ENCODE data around the gene ARHGAP24. TPM values are rescaled to one million over a fixed set of nuclear protein-coding genes. Genes with fewer than 3 reads are reported as not detected.

ARHGAP24 gene
- total RNA-seq, 1 experiment from 2014 or later: 1.3 TPM

GRCh38 chr4:85696661-85697060, 221.7 kb downstream of the ARHGAP24 start (continued):
- TF ChIP-seq REST (IDR thresholded peaks at IDR 0.05; ENCODE audit: low read depth) (no peak), FOSL1 (IDR thresholded peaks at IDR 0.05; ENCODE audit: low read depth) (no peak), TCF7L2 (IDR thresholded peaks at IDR 0.05; ENCODE audit: borderline replicate concordance, extremely low read depth, insufficient read depth, insufficient read length) (no peak)

GRCh38 chr4:85697854-85698253, 222.9 kb downstream of the ARHGAP24 start:
- no peak overlapping the region for H2AFZ ChIP-seq (ENCODE audit: low read depth, low read length, poor library complexity, severe bottlenecking)
- ChIA-PET CTCF (no interaction called here), POLR2A (no interaction called here), RAD21 (ENCODE audit: low non-redundant PET in 1 of 2, low total read pairs in 2 of 2, uncharacterized antibody in 2 of 2, unreplicated experiment in 2 of 2) (no interaction called here)
- H3K4me2 ChIP-seq (ENCODE audit: low read length): no peak overlapping the region
- no peaks in the 10 kb centered on the region for H3K36me3 ChIP-seq (ENCODE audit: control insufficient read depth in 1 of 2, insufficient read depth in 2 of 2, low read length in 2 of 2)
- intact Hi-C loops (cut with micrococcal nuclease): no loop called here
- H3K4me3 ChIP-seq (replicated peaks in 1 of 2; ENCODE audit: low read depth in 1 of 2, low read length in 2 of 2): no peak overlapping the region
- H3K27ac ChIP-seq (ENCODE audit: low read depth, low read length): no peak overlapping the region
- H4K20me1 ChIP-seq (ENCODE audit: insufficient read depth): no peaks in the 10 kb centered on the region
- H3K4me1 ChIP-seq (ENCODE audit: control insufficient read depth in 1 of 2, insufficient read depth in 2 of 2, low read length in 2 of 2): no peaks in the 10 kb centered on the region
- no peaks in the 10 kb centered on the region for H3K9me3 ChIP-seq (ENCODE audit: control insufficient read depth in 1 of 2, insufficient read depth in 1 of 2, low read depth in 1 of 2, low read length in 2 of 2)
- H3K9me2 ChIP-seq (ENCODE audit: insufficient read depth): no peaks in the 10 kb centered on the region
- H3K9ac ChIP-seq (ENCODE audit: low read length): no peak overlapping the region
- ATAC-seq (no peak), DNase-seq (ENCODE audit: low read depth, low spot score) (no peak)
- H3K27me3 ChIP-seq (ENCODE audit: insufficient read depth, low read length): no peaks in the 10 kb centered on the region
- no TSS peak for BruUV-seq (replicated peaks)
- H3K79me2 ChIP-seq (ENCODE audit: insufficient read depth, low read length): no peaks in the 10 kb centered on the region
- TF ChIP-seq SP1 (IDR thresholded peaks at IDR 0.05; ENCODE audit: low read depth): no peak
- TF ChIP-seq YY1 (IDR thresholded peaks at IDR 0.05; ENCODE audit: extremely low read depth, insufficient replicate concordance, low read depth, low read length): no peak
- TF ChIP-seq SRF (IDR thresholded peaks at IDR 0.05; ENCODE audit: low read depth): no peak
- no peak for TF ChIP-seq RAD21 (IDR thresholded peaks at IDR 0.05; ENCODE audit: low read depth)
- TF ChIP-seq ELF1 (IDR thresholded peaks at IDR 0.05; ENCODE audit: borderline replicate concordance, low read depth): no peak
- no peak for TF ChIP-seq CTCF (IDR thresholded peaks at IDR 0.05 in 2 of 3, conservative IDR thresholded peaks at IDR 0.05 in 1 of 3; ENCODE audit: borderline replicate concordance in 1 of 3, insufficient read depth in 1 of 3, low read depth in 2 of 3, low read length in 2 of 3)
- no peak for TF ChIP-seq EZH2 (IDR thresholded peaks at IDR 0.05)
- TF ChIP-seq EZH2phosphoT487 (IDR thresholded peaks at IDR 0.05; ENCODE audit: borderline replicate concordance): no peak
- no peak for TF ChIP-seq FOSL1 (IDR thresholded peaks at IDR 0.05; ENCODE audit: low read depth)
- no peak for TF ChIP-seq JUND (IDR thresholded peaks at IDR 0.05)
- TF ChIP-seq POLR2AphosphoS5 (IDR thresholded peaks at IDR 0.05; ENCODE audit: low read depth, low read length): no peak
- no peak for TF ChIP-seq ZNF274 (IDR thresholded peaks at IDR 0.05; ENCODE audit: low read depth, low read length)
- TF ChIP-seq POLR2A (IDR thresholded peaks at IDR 0.05; ENCODE audit: borderline replicate concordance, extremely low read depth, insufficient read depth, insufficient read length): no peak
- no peak for TF ChIP-seq REST (IDR thresholded peaks at IDR 0.05; ENCODE audit: low read depth)
- no peak for TF ChIP-seq CEBPB (IDR thresholded peaks at IDR 0.05; ENCODE audit: low read depth)
- no peak for TF ChIP-seq ATF3 (IDR thresholded peaks at IDR 0.05)
